HG03432 (cell line): ENCODE measurements around the gene CNBP.
"Not testable (repeated sequence)": the region's sequence is repeated elsewhere in the genome, so short reads cannot be mapped to it uniquely, and the experiment has no call there.

Source experiments
- ATAC-seq: cut with Tn5 transposase; IDR thresholded peaks from one replicate; pipeline ENCODE4 v1.9.1; 2021; ENCODE audit warnings: mild to moderate bottlenecking, moderate library complexity; ENCODE audit not compliant: unreplicated experiment

The CNBP gene

GRCh38 chr3:129183569-129184395, at the start of gene CNBP:
CNBP (minus strand) TSS chr3:129183896; CDS start chr3:129171757, 12,139 bp downstream.
- ATAC-seq = peak; percentile 98

DNA sequence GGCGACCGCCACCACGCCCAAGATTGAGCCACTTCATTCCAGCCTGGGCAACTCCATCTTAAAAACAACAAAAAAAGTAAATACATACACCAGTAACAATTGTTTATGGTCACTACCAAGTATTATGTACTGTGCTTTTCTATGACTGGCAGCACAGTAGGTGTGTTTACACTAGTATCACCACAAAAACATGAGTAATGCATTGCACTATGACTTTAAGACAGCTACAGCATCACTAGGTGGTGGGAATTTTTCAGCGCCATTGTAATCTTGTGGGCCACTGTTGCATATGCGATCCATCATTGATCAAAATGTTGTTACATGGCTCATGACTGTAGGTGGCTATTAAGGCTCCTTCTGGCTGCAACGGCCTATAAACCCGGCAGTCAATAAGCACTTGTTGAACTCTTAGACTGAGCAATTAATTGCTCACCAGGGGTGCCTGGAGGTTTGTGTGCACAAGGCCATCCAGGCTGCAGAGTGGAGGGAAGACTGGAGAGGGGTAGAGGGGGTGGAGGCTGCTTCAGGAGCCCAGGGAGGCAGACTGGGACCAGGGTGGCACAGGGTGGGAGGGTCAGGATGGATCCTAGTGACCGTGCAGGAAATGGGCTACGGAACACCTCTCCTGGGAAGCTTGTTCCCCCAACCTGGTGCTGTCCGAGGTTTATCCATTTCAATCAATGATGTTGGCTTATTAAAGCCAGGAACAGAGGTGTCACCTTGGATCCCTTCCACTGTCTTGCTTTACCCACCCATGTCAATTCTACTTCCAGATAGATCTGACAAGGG, 47.8 kb upstream of the CNBP start:
- ATAC-seq = no peak

- ATAC-seq = no peak
Measured at GRCh38 chr3:129230311-129231019, 46.8 kb upstream of the CNBP start.

GRCh38 chr3:129228891-129229585, 45.3 kb upstream of the CNBP start:
- no peak for ATAC-seq

DNA sequence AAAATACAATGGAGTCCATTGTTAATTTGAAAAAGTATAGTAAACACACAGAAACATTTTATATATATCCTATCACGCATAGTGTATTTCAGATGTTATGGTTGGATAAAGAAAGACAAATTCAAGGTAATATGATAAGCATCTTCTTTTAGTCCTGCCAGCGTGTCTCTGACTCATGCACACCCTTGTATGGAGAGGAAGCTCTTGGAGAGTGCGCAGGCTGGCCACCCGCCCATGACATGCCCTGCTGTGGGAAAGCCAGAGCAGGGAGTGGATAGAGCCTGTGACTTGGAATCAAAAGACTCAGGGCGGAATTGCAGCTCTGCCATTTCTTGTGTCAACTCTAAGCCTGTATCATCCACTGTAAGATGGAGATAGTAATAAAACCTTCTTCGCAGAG, 42.7 kb upstream of the CNBP start:
- no peak for ATAC-seq

DNA sequence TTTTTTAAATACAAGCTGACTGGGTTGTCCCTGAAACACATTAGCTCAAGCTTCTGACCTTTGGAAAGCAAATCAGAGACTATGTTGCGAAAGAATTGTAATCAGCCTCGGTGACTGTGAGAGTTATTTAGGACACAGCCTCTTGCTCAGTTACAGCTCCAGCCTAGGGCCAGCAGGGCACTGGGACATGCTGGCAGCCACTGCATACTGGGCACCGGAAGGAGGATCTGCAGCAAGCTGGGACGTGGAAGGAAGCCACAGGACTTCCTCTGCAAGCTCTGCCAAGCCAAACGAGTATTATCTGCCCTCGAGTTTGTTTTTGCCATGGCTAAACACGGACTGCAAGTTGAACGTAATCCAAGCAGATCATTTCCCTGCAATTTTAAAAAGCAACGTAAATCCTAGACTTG, 41.3 kb upstream of the CNBP start:
- no peak for ATAC-seq

DNA sequence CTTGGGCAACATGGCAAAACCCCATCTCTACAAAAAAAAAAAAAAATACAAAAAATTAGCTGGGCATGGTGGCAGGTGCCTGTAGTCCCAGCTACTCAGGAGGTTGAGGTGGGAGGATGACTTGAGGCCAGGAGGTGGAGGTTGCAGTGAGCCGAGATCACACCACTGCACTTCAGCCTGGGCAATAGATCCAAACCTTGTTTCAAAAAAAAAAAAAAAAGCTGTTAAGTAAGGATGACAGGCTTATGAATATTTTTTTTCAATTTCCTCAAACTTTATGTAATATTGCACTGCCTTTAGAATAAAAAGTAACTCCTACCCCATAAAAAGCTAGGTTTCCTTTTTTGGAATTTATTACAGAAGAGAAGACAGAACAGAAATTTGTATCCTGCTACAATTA, 40.7 kb upstream of the CNBP start:
- ATAC-seq = not testable (repeated sequence)

DNA sequence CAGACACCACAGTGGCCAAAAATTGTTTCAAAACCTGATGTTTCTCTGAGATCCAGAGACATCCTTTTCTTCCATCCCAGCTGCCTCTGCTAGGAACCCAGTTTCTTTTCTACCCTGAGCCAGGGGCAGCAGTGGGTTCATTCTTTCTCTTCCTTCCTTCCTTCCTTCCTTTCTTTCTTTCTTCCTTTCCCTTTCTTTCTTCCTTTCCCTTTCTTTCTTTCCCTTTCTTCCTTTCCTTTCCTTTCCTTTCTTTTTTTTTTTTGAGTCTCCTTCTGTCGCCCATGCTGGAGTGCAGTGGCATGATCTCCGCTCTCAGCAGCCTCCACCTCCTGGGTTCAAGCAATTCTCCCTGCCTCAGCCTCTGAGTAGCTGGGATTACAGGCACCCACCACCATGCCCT, 35.0 kb upstream of the CNBP start:
- ATAC-seq = no peak

DNA sequence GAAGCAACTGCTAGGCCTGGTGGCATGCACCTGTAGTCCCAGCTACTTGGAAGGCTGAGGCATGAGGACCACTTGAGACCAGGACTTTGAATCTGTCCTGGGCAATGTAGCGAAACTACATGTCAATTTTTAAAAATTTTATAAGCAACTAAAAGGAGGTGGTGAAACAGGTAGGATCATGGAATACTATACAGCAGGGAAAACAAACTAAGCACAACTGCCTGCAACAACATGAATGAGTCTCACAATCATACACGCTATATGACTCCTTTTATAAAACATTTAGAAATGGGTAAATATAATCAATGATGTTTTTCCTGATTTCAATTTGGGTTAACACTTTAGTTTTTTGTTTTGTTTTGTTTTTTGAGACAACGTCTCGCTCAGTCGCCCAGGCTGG, 29.5 kb upstream of the CNBP start:
- ATAC-seq = no peak

GRCh38 chr3:129211772-129212171, 28.1 kb upstream of the CNBP start:
- no peak for ATAC-seq

DNA sequence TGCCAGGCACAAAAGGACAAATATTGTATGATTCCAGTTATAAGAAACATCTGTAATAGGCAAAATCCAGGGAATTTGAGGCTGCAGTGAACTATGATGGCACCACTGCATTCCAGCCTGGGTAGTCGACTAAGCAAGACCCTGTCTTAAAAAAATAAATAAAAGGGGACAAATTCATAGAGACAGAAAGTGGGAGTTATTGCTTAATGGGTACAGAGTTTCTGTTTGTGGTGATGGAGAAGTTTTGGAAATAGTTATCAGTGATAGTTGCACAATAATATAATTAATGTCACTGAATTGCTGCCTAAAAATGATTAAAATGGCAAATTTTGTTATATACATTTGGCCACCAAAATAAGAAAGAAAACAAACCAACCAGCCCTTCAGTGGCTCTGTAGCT, 27.6 kb upstream of the CNBP start:
- ATAC-seq = no peak

DNA sequence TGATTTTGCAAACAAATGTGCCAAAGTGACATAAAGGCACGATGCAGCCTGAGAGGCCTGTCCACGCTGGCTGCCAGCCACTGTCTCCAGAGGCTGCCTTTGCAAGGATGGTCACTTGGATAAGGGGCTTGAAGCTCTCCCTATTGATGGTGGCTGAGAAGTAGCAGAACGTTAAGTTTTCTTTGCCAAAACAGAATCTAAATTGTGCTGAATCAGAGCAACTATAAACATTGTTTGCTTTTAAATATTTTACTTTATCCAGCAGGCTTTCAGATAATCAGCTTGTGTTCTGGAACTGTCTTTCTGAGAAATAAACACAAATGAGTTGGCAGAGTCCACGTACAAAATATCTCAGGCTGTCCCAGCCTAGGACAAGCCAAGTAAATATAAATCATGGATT, 23.8 kb upstream of the CNBP start:
- no peak for ATAC-seq

DNA sequence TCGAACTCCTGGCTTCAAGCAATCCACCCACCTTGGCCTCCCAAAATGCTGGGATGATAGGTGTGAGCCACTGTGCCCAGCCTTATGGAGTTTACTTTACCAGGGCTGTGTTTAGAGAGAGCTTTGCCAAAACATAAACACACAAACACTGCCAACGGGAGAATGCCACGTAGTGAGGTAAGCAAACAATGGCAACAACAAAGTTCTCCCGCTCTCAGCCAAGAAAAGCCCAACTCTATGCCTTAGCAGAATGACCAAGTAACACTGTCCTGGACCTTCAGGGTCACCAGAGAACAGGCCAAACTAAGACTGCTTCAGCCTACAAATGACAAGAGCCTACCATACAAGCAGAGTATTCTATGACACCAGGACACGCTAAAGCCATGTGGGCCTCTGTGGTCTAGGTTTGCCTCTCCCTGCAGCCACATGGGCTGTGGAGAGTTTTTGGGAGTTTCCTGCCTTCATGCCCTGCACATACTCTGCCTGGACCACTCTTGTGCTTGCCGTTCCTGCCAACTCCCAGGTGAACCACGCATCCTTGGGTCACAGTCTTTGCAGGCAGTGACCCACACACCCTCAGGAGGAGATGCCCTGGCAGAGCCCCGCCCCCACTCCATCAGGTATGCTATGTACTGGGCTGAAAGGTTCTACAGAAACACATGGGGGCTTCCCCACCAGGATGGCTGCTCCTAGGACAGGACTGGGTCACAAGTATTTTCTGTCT, 21.6 kb upstream of the CNBP start:
- ATAC-seq = no peak

- no peak for ATAC-seq
Measured at GRCh38 chr3:129204473-129204872, 20.8 kb upstream of the CNBP start.

GRCh38 chr3:129199366-129199765, 15.7 kb upstream of the CNBP start:
- no peak for ATAC-seq

DNA sequence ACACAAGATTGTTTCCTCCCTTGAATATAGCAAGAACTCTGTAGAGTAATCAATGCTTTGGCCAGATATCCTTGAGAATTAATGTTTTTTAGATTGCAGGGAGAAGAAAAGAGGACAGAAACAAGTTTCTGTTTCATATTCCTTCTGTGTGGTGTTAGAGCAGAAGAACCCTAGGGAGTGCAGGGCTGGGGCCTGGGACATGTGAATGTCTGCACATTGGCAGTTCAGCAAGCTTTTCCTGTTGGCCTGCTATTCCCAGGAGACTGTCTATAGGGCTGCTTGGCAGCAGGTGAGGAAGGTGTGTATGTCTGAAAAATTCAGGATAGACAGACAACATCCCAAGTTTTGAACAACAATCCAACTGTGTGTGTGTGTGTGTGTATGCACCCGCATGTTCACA, 13.6 kb upstream of the CNBP start:
- no peak for ATAC-seq

DNA sequence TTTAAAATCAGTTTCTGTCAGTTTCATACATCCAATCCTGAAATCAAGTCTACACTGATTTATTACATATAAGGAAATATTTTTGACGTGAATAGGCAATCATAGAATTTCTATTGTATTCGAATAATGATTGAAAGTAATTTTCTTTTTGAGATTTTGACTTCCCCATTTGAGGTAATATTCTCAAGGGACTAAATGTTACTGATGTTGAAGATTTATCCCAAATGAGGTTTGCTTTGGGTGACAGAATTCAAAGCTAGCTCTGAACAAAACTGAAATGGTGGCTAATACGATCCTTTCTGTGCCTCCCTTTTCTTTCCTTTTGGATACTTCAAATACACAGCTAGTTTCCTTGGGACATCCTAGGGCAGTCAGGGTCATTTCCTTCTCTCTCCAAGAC, 12.9 kb upstream of the CNBP start:
- no peak for ATAC-seq

DNA sequence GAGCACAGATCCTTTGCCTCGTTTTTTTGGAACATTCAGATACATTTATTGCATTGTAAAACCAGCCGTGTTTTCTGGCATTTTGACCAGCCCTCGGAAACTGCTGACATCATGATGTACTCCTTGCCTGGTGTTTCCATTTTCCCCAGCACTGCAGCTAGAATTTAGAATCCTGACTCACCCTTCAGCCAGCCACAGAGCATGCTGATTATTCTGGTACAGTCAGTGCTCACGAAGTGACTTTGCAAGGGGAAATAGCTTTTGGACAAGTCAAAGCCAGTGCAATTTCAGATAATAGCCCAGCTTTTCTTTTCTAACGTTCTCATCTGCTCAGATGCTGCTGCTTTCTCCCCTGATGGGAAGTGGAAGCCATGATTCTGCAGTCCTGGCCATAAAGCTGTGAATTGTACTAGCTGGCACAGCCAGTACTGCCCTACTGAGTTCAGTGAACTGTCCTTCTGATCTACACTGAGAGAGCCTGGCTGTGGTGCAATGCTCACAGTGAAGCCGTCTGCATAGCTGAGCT, 12.1 kb upstream of the CNBP start:
- no peak for ATAC-seq

- ATAC-seq = not testable (repeated sequence)
Measured at GRCh38 chr3:129189793-129190192, 6.1 kb upstream of the CNBP start.

DNA sequence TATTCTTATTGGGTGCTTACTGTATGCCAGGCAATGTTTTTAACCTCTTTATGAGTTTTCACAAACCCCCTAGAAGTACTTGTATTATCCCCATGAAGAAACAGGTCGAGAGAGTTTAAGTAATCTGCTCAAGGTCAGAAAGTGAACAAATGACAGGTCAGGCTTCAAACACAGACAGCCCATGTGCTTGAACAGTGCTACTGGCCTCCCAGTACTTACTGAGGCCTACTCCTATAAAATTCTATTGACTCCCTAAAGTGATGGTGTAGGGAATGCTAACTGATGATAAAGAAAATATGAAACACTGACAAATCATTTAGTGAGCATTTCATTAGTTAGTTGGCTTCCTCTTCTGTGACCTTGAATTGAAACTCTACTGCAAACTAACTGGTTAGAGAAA, 4.2 kb upstream of the CNBP start:
- no peak for ATAC-seq
